Endodermal cell (in vitro differentiated cells): ENCODE data around the gene NLGN1. TPM values are rescaled to one million over a fixed set of nuclear protein-coding genes. Genes with fewer than 3 reads are reported as not detected.
A peak's percentile ranks its signal among the peaks of the same experiment; 100 is the strongest.

ENCODE experiments used
- DNase-seq: peaks from one replicate; pipeline ENCODE4 v3.0.0-alpha.2; 2017
- H3K27ac ChIP-seq: 2 replicates; pipeline ENCODE4 v1.5.1; 2013; ENCODE audit warnings: mild to moderate bottlenecking, low read depth, low read length, moderate library complexity
- H3K27me3 ChIP-seq: 2 replicates; pipeline ENCODE4 v1.6.1; 2013; ENCODE audit warnings: mild to moderate bottlenecking, low read length, moderate library complexity; ENCODE audit not compliant: insufficient read depth, control insufficient read depth, poor library complexity, severe bottlenecking
- H3K36me3 ChIP-seq: 2 replicates; pipeline ENCODE4 v1.7.0; 2013; ENCODE audit warnings: mild to moderate bottlenecking, low read length, moderate library complexity; ENCODE audit not compliant: control insufficient read depth, insufficient read depth
- H3K4me1 ChIP-seq: one replicate; pipeline ENCODE4 v1.7.0; 2013; ENCODE audit warnings: low read length; ENCODE audit not compliant: control insufficient read depth, insufficient read depth
- H3K4me3 ChIP-seq: 2 replicates; pipeline ENCODE4 v1.5.1; 2013; ENCODE audit warnings: mild to moderate bottlenecking, low read length, moderate library complexity
- H3K9ac ChIP-seq: 2 replicates; pipeline ENCODE4 v1.6.1; 2013; ENCODE audit warnings: mild to moderate bottlenecking, low read length, moderate library complexity; ENCODE audit not compliant: poor library complexity, severe bottlenecking; ENCODE audit errors: extremely low read depth
- H3K9me3 ChIP-seq: 2 replicates; pipeline ENCODE4 v1.6.1; 2013; ENCODE audit warnings: mild to moderate bottlenecking, low read length, moderate library complexity; ENCODE audit not compliant: control insufficient read depth
- H3K27ac Mint-ChIP-seq: 2 replicates; pipeline ENCODE4 v1.8.0; 2020; ENCODE audit warnings: mixed read lengths
- H3K27me3 Mint-ChIP-seq: 2 replicates; pipeline ENCODE4 v1.8.0; 2021; ENCODE audit warnings: mild to moderate bottlenecking, mixed read lengths; ENCODE audit not compliant: insufficient read depth
- H3K36me3 Mint-ChIP-seq: 2 replicates; pipeline ENCODE4 v1.8.0; 2020; ENCODE audit warnings: low read depth, mixed read lengths
- H3K4me1 Mint-ChIP-seq: 2 replicates; pipeline ENCODE4 v1.8.0; 2020; ENCODE audit warnings: mixed read lengths
- H3K4me3 Mint-ChIP-seq: 2 replicates; pipeline ENCODE4 v1.8.0; 2020; ENCODE audit warnings: mild to moderate bottlenecking, moderate library complexity, mixed read lengths
- H3K9me3 Mint-ChIP-seq: 2 replicates; pipeline ENCODE4 v1.8.0; 2020; ENCODE audit warnings: mild to moderate bottlenecking, mixed read lengths
- CTCF ChIP-seq: fragments of 200-600 bp; sonication (generic); conservative IDR thresholded peaks from 2 replicates; pipeline ENCODE4 v1.5.0; 2021; ENCODE audit warnings: antibody characterized with exemption, mild to moderate bottlenecking
- WGBS, 2 experiments: methylation state at CpG; one replicate each; pipeline versions ENCODE4 v1.1.5 to v1.1.7; 2013; ENCODE audit warnings: missing lambda C conversion rate in 2 of 2, mixed read lengths in 1 of 2; ENCODE audit not compliant: insufficient coverage in 1 of 2, insufficient read length in 1 of 2; 5-methylcytosine and 5-hydroxymethylcytosine counted together
- total RNA-seq, 2 donors: library from RNA; stranded (reverse); fragmentation: NEBNext Ultra II Directional in 1 of 2; extraction: Animal tissue kit (Norgen Biotek cat#: 25700) in 1 of 2; gene quantifications; 2 replicates in 1 of 2; 3 replicates in 1 of 2; pipeline ENCODE4 v1.2.1, GENCODE V29; 2021

NLGN1 gene
- total RNA-seq, 2 donors from 2014 or later, result 3.4 to 14.3 TPM

GRCh38 chr3:173410436-173410835 is 12.9 kb downstream of the NLGN1 start:
- H3K9me3 Mint-ChIP-seq, result no peaks in the 10 kb centered on the region
- H3K27ac Mint-ChIP-seq, result no peak overlapping the region
- Histone ChIP-seq H3K27ac (no peak overlapping the region), H3K36me3 (no peaks in the 10 kb centered on the region), H3K9me3 (no peaks in the 10 kb centered on the region), H3K27me3 (no peaks in the 10 kb centered on the region), H3K4me1 (no peaks in the 10 kb centered on the region), H3K4me3 (no peak overlapping the region), H3K9ac (no peak overlapping the region)
- no peaks in the 10 kb centered on the region for H3K36me3 Mint-ChIP-seq
- no peak for DNase-seq
- peaks cover 19% of the 10 kb centered on the region for H3K4me1 Mint-ChIP-seq
- H3K4me3 Mint-ChIP-seq, result no peak overlapping the region
- TF ChIP-seq CTCF, result no peak
- peaks cover 2% of the 10 kb centered on the region for H3K27me3 Mint-ChIP-seq

- WGBS, 2 experiments, result 83% methylated on average over 1 of the region's 1 CpG; no CpG with 5 or more reads in 1 of the 2 experiments
- Mint-ChIP-seq H3K4me1 (peaks cover 19% of the 10 kb centered on the region), H3K36me3 (no peaks in the 10 kb centered on the region), H3K27ac (no peak overlapping the region), H3K4me3 (no peak overlapping the region), H3K9me3 (no peaks in the 10 kb centered on the region), H3K27me3 (peaks cover 2% of the 10 kb centered on the region)
- H3K27me3 ChIP-seq, result no peaks in the 10 kb centered on the region
- H3K36me3 ChIP-seq, result no peaks in the 10 kb centered on the region
- no peak overlapping the region for H3K9ac ChIP-seq
- no peak overlapping the region for H3K4me3 ChIP-seq
- DNase-seq, result no peak
- no peak for TF ChIP-seq CTCF
- H3K4me1 ChIP-seq, result no peaks in the 10 kb centered on the region
- no peaks in the 10 kb centered on the region for H3K9me3 ChIP-seq
- no peak overlapping the region for H3K27ac ChIP-seq
These were observed 13.3 kb downstream of the NLGN1 start for GRCh38 chr3:173410849-173411248.

GRCh38 chr3:173411375-173411973 is 13.9 kb downstream of the NLGN1 start:
- no peak overlapping the region for H3K27ac ChIP-seq
- no peak for DNase-seq
- no peaks in the 10 kb centered on the region for H3K27me3 ChIP-seq
- peaks cover 19% of the 10 kb centered on the region for H3K4me1 Mint-ChIP-seq
- H3K36me3 ChIP-seq, result no peaks in the 10 kb centered on the region
- no peak overlapping the region for H3K9ac ChIP-seq
- peak; percentile 62 for TF ChIP-seq CTCF
- no peak overlapping the region for H3K4me3 ChIP-seq
- no peaks in the 10 kb centered on the region for H3K9me3 ChIP-seq
- H3K4me1 ChIP-seq, result no peaks in the 10 kb centered on the region
- H3K4me3 Mint-ChIP-seq, result no peak overlapping the region
- H3K36me3 Mint-ChIP-seq, result no peaks in the 10 kb centered on the region
- H3K27ac Mint-ChIP-seq, result peak overlapping the region; percentile 15
- peaks cover 2% of the 10 kb centered on the region for H3K27me3 Mint-ChIP-seq
- H3K9me3 Mint-ChIP-seq, result no peaks in the 10 kb centered on the region
- WGBS, 2 experiments, result 90% methylated on average over 2 to 4 of the region's 5 CpGs
